H1 (cell line): ENCODE results near the gene TTLL5. TPM values are rescaled to one million over a fixed set of nuclear protein-coding genes. Genes with fewer than 3 reads are reported as not detected.

ENCODE experiments used
- ASH2L ChIP-seq: fragments of 200-600, 300-600 bp; sonication (generic); IDR thresholded peaks from one replicate; pipeline ENCODE4 v1.7.1; 2017; ENCODE audit warnings: low read length
- BRCA1 ChIP-seq: IDR thresholded peaks from 2 replicates; pipeline ENCODE4 v1.6.1; 2012; ENCODE audit warnings: low read depth, low read length, improper control_type of control experiment
- CBX5 ChIP-seq: fragments of 300-800, 300-1000 bp; sonication (generic); IDR thresholded peaks from 2 replicates; pipeline ENCODE4 v1.7.1; 2016; ENCODE audit warnings: antibody characterized with exemption, low read length, low read depth
- KDM4A ChIP-seq: IDR thresholded peaks from one replicate; pipeline ENCODE4 v1.7.1; 2012; ENCODE audit warnings: low read depth, mild to moderate bottlenecking, moderate library complexity, low read length, inconsistent platforms; ENCODE audit not compliant: severe bottlenecking
- MAFK ChIP-seq: IDR thresholded peaks from 2 replicates; pipeline ENCODE4 v1.6.1; 2012; ENCODE audit warnings: low read depth, mild to moderate bottlenecking, improper control_type of control experiment, low read length
- MAX ChIP-seq: IDR thresholded peaks from 2 replicates; pipeline ENCODE4 v1.6.1; 2012; ENCODE audit warnings: inconsistent platforms
- NANOG ChIP-seq: IDR thresholded peaks from 2 replicates; pipeline ENCODE4 v1.6.1; 2011; ENCODE audit warnings: low read length, low read depth, mild to moderate bottlenecking, inconsistent platforms; ENCODE audit not compliant: insufficient read depth, poor library complexity, severe bottlenecking
- PHF8 ChIP-seq: fragments of 200-600 bp; sonication (generic); conservative IDR thresholded peaks from 2 replicates; pipeline ENCODE4 v1.7.1; 2012; ENCODE audit warnings: low read depth, mild to moderate bottlenecking, inconsistent platforms, low read length, moderate library complexity
- POLR2A ChIP-seq, 2 experiments: IDR thresholded peaks; 1 replicate in 1 of 2; 2 replicates in 1 of 2; pipeline ENCODE4 v1.6.1; 2011; ENCODE audit warnings: low read depth in 2 of 2, low read length in 2 of 2, mild to moderate bottlenecking in 2 of 2; ENCODE audit errors: control extremely low read depth in 1 of 2
- RBBP5 ChIP-seq: IDR thresholded peaks from 2 replicates; pipeline ENCODE4 v1.7.1; 2012; ENCODE audit warnings: low read depth, mild to moderate bottlenecking, inconsistent platforms, low read length, moderate library complexity, borderline replicate concordance
- RFX5 ChIP-seq: IDR thresholded peaks from 2 replicates; pipeline ENCODE4 v1.6.1; 2011; ENCODE audit warnings: low read depth, low read length, improper control_type of control experiment, borderline replicate concordance
- SIN3A ChIP-seq, 2 experiments: IDR thresholded peaks in 1 of 2; conservative IDR thresholded peaks in 1 of 2; 2 replicates each; pipeline ENCODE4 v1.6.1; 2011 to 2012; ENCODE audit warnings: low read length in 2 of 2, improper control_type of control experiment in 1 of 2, low read depth in 1 of 2, mild to moderate bottlenecking in 1 of 2
- SIX5 ChIP-seq: IDR thresholded peaks from 2 replicates; pipeline ENCODE4 v1.6.1; 2011; ENCODE audit warnings: mild to moderate bottlenecking, low read depth, low read length
- SP1 ChIP-seq: IDR thresholded peaks from 2 replicates; pipeline ENCODE4 v1.6.1; 2011; ENCODE audit warnings: low read depth, low read length
- SRF ChIP-seq: IDR thresholded peaks from 2 replicates; pipeline ENCODE4 v1.6.1; 2011; ENCODE audit warnings: mild to moderate bottlenecking, low read depth, low read length, moderate library complexity
- TBP ChIP-seq: IDR thresholded peaks from 2 replicates; pipeline ENCODE4 v1.6.1; 2011; ENCODE audit warnings: low read depth, low read length, improper control_type of control experiment
- USF2 ChIP-seq: IDR thresholded peaks from 2 replicates; pipeline ENCODE4 v1.6.1; 2011; ENCODE audit warnings: low read length, improper control_type of control experiment
- YY1 ChIP-seq: IDR thresholded peaks from 2 replicates; pipeline ENCODE4 v1.6.1; 2011; ENCODE audit warnings: low read depth, mild to moderate bottlenecking, low read length
- polyA plus RNA-seq, 7 experiments: library from polyadenylated mRNA; depleted of rRNA in 3 of 7; stranded (reverse) in 5 of 7; unstranded in 2 of 7; fragments of >200 nt in 5 of 7; fragments of 200-250 nt in 2 of 7; gene quantifications; 1 replicate in 5 of 7; 2 replicates in 1 of 7; 4 replicates in 1 of 7; pipeline versions ENCODE4 v1.2.1 to v1.2.3, GENCODE V29; 2011 to 2013; ENCODE audit warnings: missing spikeins in 2 of 7, mixed read lengths in 2 of 7
- total RNA-seq: library from RNA; stranded (reverse); fragmentation: NEBNext Ultra II Directional; extraction: Animal tissue kit (Norgen Biotek cat#: 25700); gene quantifications from 2 replicates; pipeline ENCODE4 v1.2.1, GENCODE V29; 2021

Gene TTLL5
- total and polyA plus RNA-seq, 2 of the 8 experiments (the other 6 are each of a cell fraction or from before 2014, with no cell fraction given) = 16.1 to 45.9 TPM

GRCh38 chr14:75660630-75661498 is at the start of gene TTLL5, which contains the start of gene ERG28 (continued):
- TF ChIP-seq SP1 (peak; percentile 97), SIX5 (no peak), YY1 (no peak), SRF (peak; percentile 73), RFX5 (no peak), USF2 (0 out of 2 replicates have a peak, but pooled peaks have one; percentile 1), BRCA1 (no peak), NANOG (no peak), POLR2A (IDR thresholded peaks at IDR 0.05; ENCODE audit: control extremely low read depth in 1 of 2, low read depth in 2 of 2, low read length in 2 of 2) (peak; percentile 25 to 45; a peak in 2 of 3 replicates), MAFK (no peak), RBBP5 (peak; percentile 65; the same call in 1 of the 2 replicates), SIN3A (conservative IDR thresholded peaks at IDR 0.05 in 1 of 2, IDR thresholded peaks at IDR 0.05 in 1 of 2; ENCODE audit: low read depth in 1 of 2, low read length in 2 of 2) (peak; percentile 78 to 89; a peak in 3 of 4 replicates), TBP (peak; percentile 65), KDM4A (peak; percentile 67), MAX (peak; percentile 36; the same call in 1 of the 2 replicates), ASH2L (peak; percentile 66), CBX5 (no peak), PHF8 (peak; percentile 80)
